Ectodermal cell (in vitro differentiated cells): ENCODE data around the gene GPR21.

Experiments used
- H3K27ac ChIP-seq: 2 replicates; pipeline ENCODE4 v1.7.0; 2013; ENCODE audit warnings: mild to moderate bottlenecking, low read depth, low read length; ENCODE audit not compliant: insufficient read depth, poor library complexity, severe bottlenecking
- H3K27me3 ChIP-seq: 2 replicates; pipeline ENCODE4 v1.7.0; 2013; ENCODE audit warnings: mild to moderate bottlenecking, low read length; ENCODE audit not compliant: insufficient read depth, control insufficient read depth, poor library complexity, severe bottlenecking
- H3K36me3 ChIP-seq: one replicate; pipeline ENCODE4 v1.7.0; 2013; ENCODE audit warnings: low read length; ENCODE audit not compliant: control insufficient read depth, insufficient read depth
- H3K4me1 ChIP-seq: one replicate; pipeline ENCODE4 v1.7.0; 2013; ENCODE audit warnings: low read length; ENCODE audit not compliant: control insufficient read depth, insufficient read depth
- H3K4me3 ChIP-seq: 2 replicates; pipeline ENCODE4 v1.7.0; 2013; ENCODE audit warnings: low read depth, low read length, control low read depth; ENCODE audit not compliant: insufficient read depth
- H3K9me3 ChIP-seq: 2 replicates; pipeline ENCODE4 v1.7.0; 2013; ENCODE audit warnings: mild to moderate bottlenecking, low read length, moderate library complexity; ENCODE audit not compliant: control insufficient read depth
- WGBS, 2 experiments: methylation state at CpG; one replicate each; pipeline ENCODE4 v1.1.7; 2013; ENCODE audit warnings: missing lambda C conversion rate in 2 of 2; 5-methylcytosine and 5-hydroxymethylcytosine counted together

GPR21 gene

DNA sequence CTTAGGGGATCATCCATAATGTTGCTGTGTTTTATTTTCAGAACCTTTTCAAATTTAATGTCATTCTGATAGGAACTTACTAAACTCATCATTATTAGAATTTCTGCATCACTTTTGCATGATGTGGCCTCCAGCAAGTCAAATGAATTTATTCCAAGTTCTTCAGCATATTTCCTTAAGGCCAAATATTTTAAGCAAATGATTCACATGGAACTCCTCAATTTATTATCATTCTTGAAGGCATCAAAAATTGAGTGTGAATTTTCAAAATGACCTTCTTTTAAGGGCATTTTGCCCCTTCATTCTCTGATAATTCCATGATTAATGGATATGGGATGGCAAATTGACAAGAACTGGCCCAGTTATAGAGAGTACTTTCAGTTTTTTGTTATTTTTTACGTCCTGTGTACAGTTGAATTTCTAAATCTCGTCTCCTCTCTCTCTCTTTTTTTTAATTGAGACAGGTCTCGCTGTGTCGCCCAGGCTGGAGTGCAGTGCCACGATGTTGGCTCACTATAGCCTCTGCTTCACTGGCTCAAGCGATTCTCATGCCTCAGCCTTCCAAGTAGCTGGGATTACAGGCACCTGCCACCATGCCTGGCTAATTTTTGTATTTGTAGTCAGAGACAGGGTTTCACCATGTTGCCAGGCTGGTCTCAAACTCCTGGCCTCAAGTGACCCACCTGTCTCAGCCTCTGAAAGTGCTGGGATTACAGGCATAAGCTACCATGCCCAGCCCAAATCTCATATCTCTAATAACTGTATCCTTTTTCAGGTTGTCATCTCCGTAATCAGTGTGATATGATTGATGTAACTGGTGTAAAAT is 29.1 kb downstream of the GPR21 start:
- H3K9me3 ChIP-seq, result no peaks in the 10 kb centered on the region
- peaks cover 18% of the 10 kb centered on the region for H3K36me3 ChIP-seq
- no peaks in the 10 kb centered on the region for H3K27me3 ChIP-seq
- no peaks in the 10 kb centered on the region for H3K4me1 ChIP-seq
- WGBS, 2 experiments, result 92 to 94% methylated on average over 6 of the region's 7 CpGs
- H3K27ac ChIP-seq, result no peak overlapping the region
- no peak overlapping the region for H3K4me3 ChIP-seq

DNA sequence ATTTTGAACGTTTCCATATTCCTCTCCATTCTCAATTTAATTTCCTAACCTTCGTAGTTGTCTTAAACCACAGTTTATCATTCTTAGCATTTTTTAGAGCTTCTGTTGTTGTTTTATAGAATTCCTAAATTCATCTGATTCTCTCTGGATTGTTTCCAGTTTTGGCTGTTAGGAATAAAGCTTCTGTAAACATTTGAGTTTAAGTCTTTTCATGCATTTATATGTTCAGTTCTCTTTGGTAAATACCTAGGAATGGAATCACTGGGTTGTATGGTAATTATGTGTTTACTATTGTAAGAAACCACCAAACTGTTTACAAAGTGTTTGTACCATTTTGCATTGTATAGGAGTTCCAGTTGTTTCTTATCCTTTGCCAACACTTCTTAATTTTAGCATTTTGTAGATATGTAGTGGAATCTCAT is 29.7 kb downstream of the GPR21 start:
- Histone ChIP-seq H3K4me1 (no peaks in the 10 kb centered on the region), H3K27ac (no peak overlapping the region), H3K27me3 (no peaks in the 10 kb centered on the region), H3K36me3 (peaks cover 18% of the 10 kb centered on the region), H3K9me3 (no peaks in the 10 kb centered on the region), H3K4me3 (no peak overlapping the region)
- 100% methylated on average over 1 of the region's 2 CpGs; no CpG with 5 or more reads in 1 of the 2 experiments for WGBS, 2 experiments

DNA sequence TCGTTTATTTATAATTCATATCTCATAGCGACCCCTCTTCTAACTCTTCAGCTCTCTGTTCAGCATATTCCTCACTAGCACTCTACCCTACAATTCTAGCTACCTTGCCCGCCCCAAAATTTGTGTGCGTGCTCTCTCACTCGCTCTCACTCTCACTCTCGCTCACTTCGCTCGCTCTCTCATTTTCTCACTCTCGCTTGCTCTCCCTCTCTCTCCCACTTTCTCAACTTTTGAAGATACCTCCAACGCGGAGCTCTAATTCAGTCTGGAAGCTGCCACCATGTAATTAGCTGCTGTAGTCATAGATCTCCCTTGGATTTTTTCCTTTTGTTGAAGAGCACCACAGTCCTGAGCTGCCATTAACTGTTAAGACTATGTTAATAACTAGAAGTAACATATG is 30.4 kb downstream of the GPR21 start:
- Histone ChIP-seq H3K4me3 (no peak overlapping the region), H3K9me3 (no peaks in the 10 kb centered on the region), H3K27ac (no peak overlapping the region), H3K4me1 (no peaks in the 10 kb centered on the region), H3K27me3 (no peaks in the 10 kb centered on the region), H3K36me3 (peaks cover 18% of the 10 kb centered on the region)
- 92 to 93% methylated on average over 11 of the region's 11 CpGs for WGBS, 2 experiments

DNA sequence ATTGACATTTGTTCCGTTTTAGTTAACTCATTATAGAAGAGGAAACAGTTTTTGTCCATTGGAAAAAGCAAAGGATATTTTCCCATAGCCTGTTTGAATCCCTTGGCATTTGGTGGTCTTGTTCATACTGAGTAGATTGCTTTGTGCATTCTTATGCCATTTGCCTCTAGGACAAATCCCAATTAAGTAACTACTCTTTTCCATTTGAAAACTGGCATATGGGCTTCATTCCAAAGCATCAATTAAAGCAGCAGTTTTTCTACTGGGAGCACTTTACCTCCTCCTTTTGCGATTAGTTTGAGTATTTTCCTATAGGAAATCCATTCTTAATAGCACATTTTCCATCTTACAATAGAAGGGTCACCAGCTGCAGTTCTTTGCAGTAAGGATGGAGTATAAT is 31.2 kb downstream of the GPR21 start:
- Histone ChIP-seq H3K36me3 (peaks cover 18% of the 10 kb centered on the region), H3K9me3 (no peaks in the 10 kb centered on the region), H3K4me3 (no peak overlapping the region), H3K4me1 (no peaks in the 10 kb centered on the region), H3K27ac (no peak overlapping the region), H3K27me3 (no peaks in the 10 kb centered on the region)
- WGBS, 2 experiments, result 98 to 100% methylated on average over 1 to 2 of the region's 2 CpGs

DNA sequence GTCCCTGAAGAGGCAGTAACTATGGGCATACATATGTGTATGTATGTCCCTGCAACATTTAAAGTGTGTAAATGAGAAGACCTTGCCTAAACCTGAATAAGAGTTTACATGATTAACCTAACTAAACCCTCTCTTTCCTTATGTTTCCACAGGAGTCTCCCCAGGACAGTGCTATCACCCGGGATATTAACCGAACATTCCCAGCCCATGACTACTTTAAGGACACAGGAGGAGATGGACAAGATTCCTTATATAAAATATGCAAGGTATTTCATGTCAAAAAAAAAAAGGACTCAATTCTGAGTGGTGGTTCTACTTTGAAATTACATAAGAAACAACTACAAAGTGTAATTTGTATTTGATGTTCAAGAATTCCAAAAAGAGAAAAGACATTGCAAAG is 31.7 kb downstream of the GPR21 start:
- Histone ChIP-seq H3K9me3 (no peaks in the 10 kb centered on the region), H3K36me3 (peaks cover 18% of the 10 kb centered on the region), H3K27me3 (no peaks in the 10 kb centered on the region), H3K27ac (no peak overlapping the region), H3K4me3 (no peak overlapping the region), H3K4me1 (no peaks in the 10 kb centered on the region)
- 94 to 100% methylated on average over 1 to 2 of the region's 2 CpGs for WGBS, 2 experiments

DNA sequence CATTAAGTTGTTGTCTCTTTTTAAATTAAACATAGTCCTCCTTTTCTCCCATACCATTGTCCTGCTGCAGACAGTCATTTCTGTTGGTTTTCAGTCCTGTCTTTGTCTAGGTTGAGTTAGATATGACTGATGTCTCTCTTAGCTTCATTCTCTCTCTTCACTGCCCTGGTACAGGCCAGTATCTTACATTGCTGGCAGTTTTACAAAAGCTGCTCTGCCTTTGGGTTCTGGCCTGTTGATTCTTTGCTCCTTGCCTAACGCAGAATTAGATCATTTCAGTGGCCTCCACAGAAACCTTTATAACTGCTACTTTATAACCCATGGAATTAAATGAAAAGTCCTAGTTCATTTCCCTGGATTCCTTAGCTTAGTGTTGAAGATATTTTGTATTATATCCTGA is 33.7 kb downstream of the GPR21 start:
- WGBS, 2 experiments, result 100% methylated on average over 1 of the region's 1 CpG

DNA sequence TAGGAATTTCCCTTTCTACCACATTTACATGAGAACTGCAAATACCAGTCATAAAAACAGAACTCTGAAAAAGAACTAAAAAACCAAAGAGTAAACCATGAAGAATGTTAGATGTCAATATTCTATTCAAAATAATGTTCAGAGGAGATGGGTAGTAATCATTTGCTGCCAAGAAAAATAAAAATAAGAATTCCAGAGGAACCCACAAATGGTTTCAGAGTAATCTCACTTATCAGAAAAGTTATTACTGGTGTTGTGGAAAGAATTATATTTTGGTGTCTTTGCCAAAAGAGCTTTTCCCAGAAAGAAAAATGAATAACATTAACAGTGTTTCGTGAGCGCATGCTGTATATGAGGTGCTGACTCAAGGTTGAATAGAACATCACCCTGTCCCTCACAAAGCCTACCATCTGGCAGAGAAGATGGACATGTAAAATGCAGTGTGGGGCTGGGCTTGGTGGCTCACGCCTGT is 35.6 kb downstream of the GPR21 start:
- Histone ChIP-seq H3K27me3 (no peaks in the 10 kb centered on the region), H3K9me3 (no peaks in the 10 kb centered on the region), H3K27ac (no peak overlapping the region), H3K4me3 (no peak overlapping the region), H3K36me3 (peaks cover 18% of the 10 kb centered on the region), H3K4me1 (no peaks in the 10 kb centered on the region)
- WGBS, 2 experiments, result 87 to 95% methylated on average over 3 of the region's 3 CpGs

More for the DNA sequence above, 33.7 kb downstream of the GPR21 start:
- Histone ChIP-seq H3K27ac (no peak overlapping the region), H3K9me3 (no peaks in the 10 kb centered on the region), H3K4me1 (no peaks in the 10 kb centered on the region), H3K27me3 (no peaks in the 10 kb centered on the region), H3K36me3 (peaks cover 18% of the 10 kb centered on the region), H3K4me3 (no peak overlapping the region)

DNA sequence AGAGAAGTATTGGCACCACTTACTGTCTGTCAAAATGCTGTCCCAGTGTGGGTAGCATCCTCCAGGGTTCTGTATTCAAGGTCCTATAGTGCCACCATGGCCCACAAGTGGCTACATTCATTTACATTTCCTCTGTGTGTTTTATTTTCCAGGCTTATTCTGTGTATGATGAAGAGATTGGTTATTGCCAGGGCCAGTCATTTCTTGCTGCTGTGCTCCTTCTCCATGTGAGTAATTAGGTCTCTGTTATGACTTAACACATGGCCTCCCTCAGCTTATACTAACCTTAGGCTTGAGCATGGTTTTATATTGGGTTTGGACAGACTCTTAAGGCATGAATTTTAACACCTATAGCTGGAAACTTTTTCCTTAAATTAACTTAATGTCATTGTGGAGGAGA is 36.7 kb downstream of the GPR21 start:
- H3K4me3 ChIP-seq, result no peak overlapping the region
- no peak overlapping the region for H3K27ac ChIP-seq
- peaks cover 14% of the 10 kb centered on the region for H3K36me3 ChIP-seq
- no peaks in the 10 kb centered on the region for H3K9me3 ChIP-seq
- no peaks in the 10 kb centered on the region for H3K4me1 ChIP-seq
- no peaks in the 10 kb centered on the region for H3K27me3 ChIP-seq

DNA sequence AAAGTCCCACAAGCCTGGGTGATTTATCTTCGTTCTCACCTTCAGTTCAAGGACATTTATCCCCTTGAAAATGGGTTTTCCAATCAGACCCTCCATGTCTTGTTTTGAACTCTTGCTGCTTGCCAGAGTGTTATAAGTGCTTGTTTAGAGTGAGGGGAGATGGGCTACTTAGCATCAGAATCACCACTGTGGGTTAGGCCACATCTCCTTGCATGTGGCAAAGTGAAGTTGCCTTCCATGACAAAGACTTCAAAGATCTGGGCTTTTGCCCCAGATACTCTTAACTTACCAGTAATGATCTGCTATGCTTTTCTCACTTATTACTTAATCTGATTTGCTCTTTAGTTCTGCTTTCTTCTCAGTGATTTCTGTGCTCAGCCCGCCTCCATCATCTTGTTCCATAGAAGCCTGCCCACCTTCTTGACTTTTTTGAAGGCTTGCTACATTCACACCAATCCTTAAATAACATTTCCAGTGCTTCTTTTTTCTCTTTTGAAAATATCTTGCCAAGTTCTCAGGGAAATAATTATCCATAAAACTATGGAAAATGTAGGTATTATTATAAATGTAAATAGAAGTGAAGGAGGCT is 39.0 kb downstream of the GPR21 start:
- Histone ChIP-seq H3K4me1 (no peaks in the 10 kb centered on the region), H3K27ac (no peak overlapping the region), H3K27me3 (no peaks in the 10 kb centered on the region), H3K9me3 (no peaks in the 10 kb centered on the region), H3K36me3 (peaks cover 5% of the 10 kb centered on the region), H3K4me3 (no peak overlapping the region)
- WGBS, 2 experiments, result 45 to 87% methylated on average over 1 to 2 of the region's 2 CpGs

DNA sequence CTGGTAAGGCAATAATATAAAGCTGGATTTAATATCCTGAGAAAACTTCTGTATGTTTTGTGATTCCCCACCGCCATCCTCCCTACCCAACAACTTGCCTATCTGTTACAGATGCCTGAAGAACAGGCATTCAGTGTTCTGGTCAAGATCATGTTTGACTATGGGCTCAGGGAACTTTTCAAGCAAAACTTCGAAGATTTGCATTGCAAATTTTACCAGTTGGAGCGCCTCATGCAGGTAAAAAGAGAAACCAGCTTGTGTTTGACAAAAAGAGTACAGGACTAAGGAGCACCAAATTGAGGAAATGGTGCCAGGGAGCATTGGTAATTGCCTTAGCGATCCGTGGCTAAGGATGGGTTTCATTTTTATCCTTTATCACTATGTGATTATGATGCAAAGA is 40.0 kb downstream of the GPR21 start:
- peaks cover 5% of the 10 kb centered on the region for H3K36me3 ChIP-seq
- H3K27ac ChIP-seq, result no peak overlapping the region
- no peaks in the 10 kb centered on the region for H3K9me3 ChIP-seq
- H3K4me1 ChIP-seq, result no peaks in the 10 kb centered on the region
- H3K27me3 ChIP-seq, result no peaks in the 10 kb centered on the region
- H3K4me3 ChIP-seq, result no peak overlapping the region
- WGBS, 2 experiments, result 56 to 65% methylated on average over 5 of the region's 5 CpGs
